GM12872 (cell line): ENCODE results near the gene RAB15.

Experiments used
- CTCF ChIP-seq: IDR thresholded peaks from 3 replicates; pipeline ENCODE4 v1.5.1; 2011; ENCODE audit warnings: low read depth, mild to moderate bottlenecking, low read length, moderate library complexity; ENCODE audit not compliant: insufficient read depth

The RAB15 gene

GRCh38 chr14:64997108-64997794 is 25.1 kb upstream of the RAB15 start:
- no peak for TF ChIP-seq CTCF

GRCh38 chr14:64995291-64995690 is 23.2 kb upstream of the RAB15 start:
- TF ChIP-seq CTCF = no peak

- TF ChIP-seq CTCF = no peak
Measured at GRCh38 chr14:64994540-64994939, 22.4 kb upstream of the RAB15 start.

GRCh38 chr14:64993266-64993930 is 21.3 kb upstream of the RAB15 start:
- TF ChIP-seq CTCF = no peak

GRCh38 chr14:64992328-64992885 is 20.3 kb upstream of the RAB15 start:
- TF ChIP-seq CTCF = no peak

- TF ChIP-seq CTCF = no peak
Measured at GRCh38 chr14:64990939-64991338, 18.8 kb upstream of the RAB15 start.

GRCh38 chr14:64990296-64990695 is 18.2 kb upstream of the RAB15 start:
- TF ChIP-seq CTCF = no peak
